ENCODE results near the gene TAPBPL.

Gene TAPBPL, protein sequence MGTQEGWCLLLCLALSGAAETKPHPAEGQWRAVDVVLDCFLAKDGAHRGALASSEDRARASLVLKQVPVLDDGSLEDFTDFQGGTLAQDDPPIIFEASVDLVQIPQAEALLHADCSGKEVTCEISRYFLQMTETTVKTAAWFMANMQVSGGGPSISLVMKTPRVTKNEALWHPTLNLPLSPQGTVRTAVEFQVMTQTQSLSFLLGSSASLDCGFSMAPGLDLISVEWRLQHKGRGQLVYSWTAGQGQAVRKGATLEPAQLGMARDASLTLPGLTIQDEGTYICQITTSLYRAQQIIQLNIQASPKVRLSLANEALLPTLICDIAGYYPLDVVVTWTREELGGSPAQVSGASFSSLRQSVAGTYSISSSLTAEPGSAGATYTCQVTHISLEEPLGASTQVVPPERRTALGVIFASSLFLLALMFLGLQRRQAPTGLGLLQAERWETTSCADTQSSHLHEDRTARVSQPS

DNA sequence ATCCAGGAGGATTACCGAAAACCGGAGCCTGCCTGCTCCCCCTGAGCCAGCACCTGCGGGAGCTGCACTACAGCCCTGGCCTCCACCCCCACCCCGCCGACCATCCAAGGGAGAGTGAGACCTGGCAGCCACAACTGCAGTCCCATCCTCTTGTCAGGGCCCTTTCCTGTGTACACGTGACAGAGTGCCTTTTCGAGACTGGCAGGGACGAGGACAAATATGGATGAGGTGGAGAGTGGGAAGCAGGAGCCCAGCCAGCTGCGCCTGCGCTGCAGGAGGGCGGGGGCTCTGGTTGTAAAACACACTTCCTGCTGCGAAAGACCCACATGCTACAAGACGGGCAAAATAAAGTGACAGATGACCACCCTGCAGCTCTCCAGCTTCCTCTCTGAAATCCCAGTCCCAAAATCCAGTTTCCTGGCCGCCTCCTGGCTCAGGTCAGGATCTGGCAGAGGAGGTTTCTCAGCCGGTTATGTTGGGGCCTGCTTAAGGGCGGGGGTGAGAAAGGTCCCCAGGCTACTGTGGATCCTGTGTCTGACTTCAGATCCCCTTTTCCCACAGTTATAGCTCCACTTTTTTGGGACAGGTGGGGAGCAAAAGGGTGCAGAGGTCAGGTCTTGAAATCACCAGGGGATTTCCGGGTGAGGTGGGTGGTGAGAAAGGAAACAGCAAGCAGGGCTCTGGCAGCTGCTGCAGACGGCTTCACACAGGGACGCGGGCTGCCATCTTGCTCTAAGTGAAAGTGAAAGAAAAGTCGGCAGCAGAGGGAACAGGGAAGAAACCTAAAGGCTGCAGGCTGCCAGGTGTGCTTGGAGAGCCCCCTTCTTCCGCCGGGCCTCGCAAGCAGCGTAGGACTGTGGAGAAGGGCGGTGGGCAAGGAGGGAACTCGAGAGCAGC is at the start of gene TAPBPL:
Gene TAPBPL (plus strand): TSS at position 695 of the 897 bp plus-strand sequence. CDS start 207 bp downstream, outside the sequence.
- peaks cover 37% of the 10 kb centered on the region for H3K4me1 ChIP-seq (ENCODE audit: control insufficient read depth, insufficient read depth, low read length)
- H3K27ac ChIP-seq (ENCODE audit: low read length), result peak within 1 kb of the TSS; percentile 98
- peak within 1 kb of the TSS; percentile 88 to 96 for H3K4me3 ChIP-seq (ENCODE audit: low read length in 2 of 2)
- peaks cover 10 to 12% of the 10 kb centered on the region in 2 donors for H3K36me3 ChIP-seq (ENCODE audit: control insufficient read depth in 2 of 2, insufficient read depth in 2 of 2, low read length in 2 of 2)
- no peaks in the 10 kb centered on the region for H3K9me3 ChIP-seq (ENCODE audit: control insufficient read depth in 2 of 2, low read length in 2 of 2)
- H3K9ac ChIP-seq (ENCODE audit: low read length in 2 of 2), result peak within 1 kb of the TSS; percentile 93 to 94
- no peaks in the 10 kb centered on the region for H3K27me3 ChIP-seq (ENCODE audit: control insufficient read depth in 1 of 2, insufficient read depth in 2 of 2, low read length in 2 of 2)

DNA sequence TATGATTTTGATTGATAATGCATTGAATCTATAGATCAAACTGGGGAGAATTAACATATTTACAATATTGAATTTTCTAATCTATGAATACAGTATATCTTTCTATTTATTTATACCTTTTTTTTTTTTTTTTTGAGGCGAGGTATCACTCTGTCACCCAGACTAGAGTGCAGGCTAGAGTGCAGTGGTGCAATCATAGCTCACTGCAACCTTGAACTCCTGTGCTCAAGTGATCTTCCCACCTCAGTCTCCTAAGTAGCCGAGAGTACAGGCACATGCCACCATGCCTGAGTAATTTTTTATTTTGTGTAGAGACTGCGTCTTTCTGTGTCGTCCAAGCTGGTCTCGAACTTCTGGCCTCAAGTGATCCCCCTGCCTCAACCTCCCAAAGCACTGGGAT is 47.5 kb upstream of the TAPBPL start:
- no peaks in the 10 kb centered on the region for H3K4me1 ChIP-seq (ENCODE audit: control insufficient read depth, insufficient read depth, low read length)
- H3K9ac ChIP-seq (ENCODE audit: low read length in 2 of 2), result no peak overlapping the region
- no peak overlapping the region for H3K27ac ChIP-seq (ENCODE audit: low read length)
- H3K36me3 ChIP-seq (ENCODE audit: control insufficient read depth in 2 of 2, insufficient read depth in 2 of 2, low read length in 2 of 2), result no peaks in the 10 kb centered on the region
- H3K9me3 ChIP-seq (ENCODE audit: control insufficient read depth in 2 of 2, low read length in 2 of 2), result no peaks in the 10 kb centered on the region
- H3K4me3 ChIP-seq (ENCODE audit: low read length in 2 of 2), result no peak overlapping the region
- no peaks in the 10 kb centered on the region for H3K27me3 ChIP-seq (ENCODE audit: control insufficient read depth in 1 of 2, insufficient read depth in 2 of 2, low read length in 2 of 2)

DNA sequence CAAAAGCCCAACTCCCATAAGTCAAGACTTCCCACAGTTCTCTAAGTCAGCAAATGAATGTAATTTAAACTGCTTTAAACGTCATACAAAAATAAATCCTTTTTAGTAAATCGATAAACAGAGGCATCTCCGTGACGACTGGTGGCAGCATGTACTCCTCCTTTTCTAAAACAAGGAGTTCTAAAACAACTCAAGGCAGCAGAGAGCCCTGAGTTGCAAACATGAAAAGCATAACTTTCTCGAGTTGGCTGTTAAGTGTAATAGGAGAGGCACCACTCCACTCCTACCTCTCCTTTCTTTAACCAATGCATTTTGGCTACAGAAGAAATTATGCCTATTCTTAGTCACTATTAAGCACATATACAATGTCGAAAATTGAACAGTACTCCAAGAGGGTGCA is 45.9 kb upstream of the TAPBPL start:
- H3K9ac ChIP-seq (ENCODE audit: low read length in 2 of 2), result no peak overlapping the region
- H3K9me3 ChIP-seq (ENCODE audit: control insufficient read depth in 2 of 2, low read length in 2 of 2), result no peaks in the 10 kb centered on the region
- H3K36me3 ChIP-seq (ENCODE audit: control insufficient read depth in 2 of 2, insufficient read depth in 2 of 2, low read length in 2 of 2), result no peaks in the 10 kb centered on the region
- no peaks in the 10 kb centered on the region for H3K4me1 ChIP-seq (ENCODE audit: control insufficient read depth, insufficient read depth, low read length)
- no peak overlapping the region for H3K4me3 ChIP-seq (ENCODE audit: low read length in 2 of 2)
- H3K27ac ChIP-seq (ENCODE audit: low read length), result no peak overlapping the region
- no peaks in the 10 kb centered on the region for H3K27me3 ChIP-seq (ENCODE audit: control insufficient read depth in 1 of 2, insufficient read depth in 2 of 2, low read length in 2 of 2)

DNA sequence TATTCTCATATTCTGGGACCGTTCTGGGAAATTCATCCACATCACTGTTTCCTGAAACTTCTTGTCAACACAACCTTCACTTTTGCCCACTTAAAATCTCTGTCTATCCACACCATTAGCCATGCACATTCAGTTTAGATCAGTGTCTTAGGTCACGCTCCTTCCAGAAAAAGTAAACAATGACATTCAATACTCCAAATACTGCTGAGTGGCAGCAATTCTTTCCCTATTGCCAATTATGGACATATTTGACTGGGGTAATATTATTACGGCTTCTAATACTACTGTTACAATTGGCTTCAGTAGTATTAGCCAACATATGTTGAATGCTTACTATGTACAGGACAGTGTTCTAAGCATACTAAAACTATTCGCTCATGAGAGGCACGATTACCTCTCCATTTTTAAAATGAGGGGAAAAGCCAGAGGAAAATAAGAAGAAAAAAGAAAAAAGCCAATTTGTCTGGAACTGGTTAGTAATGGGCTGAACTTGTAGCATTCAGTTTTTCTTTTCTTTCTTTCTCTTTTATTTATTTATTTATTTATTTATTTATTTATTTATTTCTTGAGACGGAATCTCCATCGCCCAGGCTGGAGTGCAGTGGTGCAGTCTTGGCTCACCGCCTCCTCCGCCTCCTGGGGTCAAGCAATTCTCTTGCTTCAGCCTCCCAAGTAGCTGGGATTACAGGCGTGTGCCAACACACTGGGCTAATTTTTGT is 44.4 kb upstream of the TAPBPL start:
- Histone ChIP-seq H3K4me1 (ENCODE audit: control insufficient read depth, insufficient read depth, low read length) (no peaks in the 10 kb centered on the region), H3K36me3 (ENCODE audit: control insufficient read depth in 2 of 2, insufficient read depth in 2 of 2, low read length in 2 of 2) (no peaks in the 10 kb centered on the region), H3K27ac (ENCODE audit: low read length) (no peak overlapping the region), H3K27me3 (ENCODE audit: control insufficient read depth in 1 of 2, insufficient read depth in 2 of 2, low read length in 2 of 2) (no peaks in the 10 kb centered on the region), H3K9me3 (ENCODE audit: control insufficient read depth in 2 of 2, low read length in 2 of 2) (no peaks in the 10 kb centered on the region), H3K9ac (ENCODE audit: low read length in 2 of 2) (no peak overlapping the region), H3K4me3 (ENCODE audit: low read length in 2 of 2) (no peak overlapping the region)

DNA sequence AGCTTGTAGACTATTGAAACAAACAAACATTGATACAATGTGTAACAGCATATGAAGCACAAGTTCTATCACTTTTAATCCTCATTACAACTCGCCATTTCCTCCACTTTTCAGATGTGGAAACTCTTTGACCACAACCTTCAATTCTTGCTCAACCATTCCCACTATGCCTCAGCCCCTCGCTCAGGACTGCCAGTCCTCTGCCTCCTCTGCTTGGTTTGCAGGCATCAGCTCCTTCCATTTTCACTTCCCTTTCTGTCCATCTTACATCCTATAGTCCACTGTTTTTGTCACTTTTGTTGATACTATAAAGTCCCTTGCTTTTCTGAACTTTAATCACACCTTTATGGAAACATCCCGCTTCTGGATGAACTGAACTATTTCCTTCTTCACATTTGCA is 35.2 kb upstream of the TAPBPL start:
- no peak overlapping the region for H3K4me3 ChIP-seq (ENCODE audit: low read length in 2 of 2)
- no peaks in the 10 kb centered on the region for H3K27me3 ChIP-seq (ENCODE audit: control insufficient read depth in 1 of 2, insufficient read depth in 2 of 2, low read length in 2 of 2)
- no peak overlapping the region for H3K9ac ChIP-seq (ENCODE audit: low read length in 2 of 2)
- no peak overlapping the region for H3K27ac ChIP-seq (ENCODE audit: low read length)
- peaks cover 5% of the 10 kb centered on the region for H3K4me1 ChIP-seq (ENCODE audit: control insufficient read depth, insufficient read depth, low read length)
- peaks cover 0 to 5% of the 10 kb centered on the region in 2 donors for H3K36me3 ChIP-seq (ENCODE audit: control insufficient read depth in 2 of 2, insufficient read depth in 2 of 2, low read length in 2 of 2)
- H3K9me3 ChIP-seq (ENCODE audit: control insufficient read depth in 2 of 2, low read length in 2 of 2), result no peaks in the 10 kb centered on the region

DNA sequence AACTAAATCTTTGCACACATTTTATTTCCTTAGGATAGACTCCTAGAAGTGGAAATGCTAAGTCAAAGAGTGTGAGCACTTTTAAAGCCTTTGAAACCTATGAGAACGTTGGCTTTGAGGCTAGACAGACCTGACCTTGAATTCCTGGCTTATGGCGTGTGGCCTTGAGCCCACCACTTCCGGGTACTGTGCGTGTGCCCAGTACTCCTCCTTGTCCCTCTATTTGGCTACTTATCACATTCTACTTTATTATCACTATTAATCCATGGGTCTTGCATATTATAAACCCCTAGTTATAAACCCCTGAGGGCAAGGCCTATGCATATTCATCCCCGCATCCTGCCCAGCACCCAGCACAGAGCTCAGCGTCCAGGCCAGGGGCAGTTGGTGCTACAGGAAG is 33.0 kb upstream of the TAPBPL start:
- H3K27ac ChIP-seq (ENCODE audit: low read length), result no peak overlapping the region
- H3K36me3 ChIP-seq (ENCODE audit: control insufficient read depth in 2 of 2, insufficient read depth in 2 of 2, low read length in 2 of 2), result peaks cover 0 to 5% of the 10 kb centered on the region in 2 donors
- H3K9ac ChIP-seq (ENCODE audit: low read length in 2 of 2), result no peak overlapping the region
- H3K4me3 ChIP-seq (ENCODE audit: low read length in 2 of 2), result no peak overlapping the region
- H3K4me1 ChIP-seq (ENCODE audit: control insufficient read depth, insufficient read depth, low read length), result peaks cover 10% of the 10 kb centered on the region
- H3K27me3 ChIP-seq (ENCODE audit: control insufficient read depth in 1 of 2, insufficient read depth in 2 of 2, low read length in 2 of 2), result no peaks in the 10 kb centered on the region
- H3K9me3 ChIP-seq (ENCODE audit: control insufficient read depth in 2 of 2, low read length in 2 of 2), result no peaks in the 10 kb centered on the region

DNA sequence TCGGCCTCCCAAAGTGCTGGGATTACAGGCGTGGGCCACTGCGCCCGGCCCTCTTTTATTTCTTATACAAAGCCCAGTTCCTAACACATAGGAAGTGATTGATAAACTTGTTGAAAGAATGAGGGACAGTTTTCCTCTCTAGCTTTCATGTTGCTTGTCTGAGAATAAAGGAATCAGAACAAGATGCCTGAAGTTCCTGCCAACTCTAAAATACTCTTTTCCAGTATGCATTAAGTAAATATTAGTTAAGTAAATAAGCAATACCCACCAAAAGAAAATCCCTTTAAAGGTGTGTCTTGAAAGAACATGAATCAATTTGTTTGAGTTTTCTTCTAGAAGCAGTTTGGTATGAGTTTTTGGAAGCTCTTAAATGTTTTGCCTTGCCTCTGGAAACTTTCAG is 31.5 kb upstream of the TAPBPL start:
- Histone ChIP-seq H3K27ac (ENCODE audit: low read length) (no peak overlapping the region), H3K9me3 (ENCODE audit: control insufficient read depth in 2 of 2, low read length in 2 of 2) (no peaks in the 10 kb centered on the region), H3K4me1 (ENCODE audit: control insufficient read depth, insufficient read depth, low read length) (peaks cover 13% of the 10 kb centered on the region), H3K4me3 (ENCODE audit: low read length in 2 of 2) (no peak overlapping the region), H3K9ac (ENCODE audit: low read length in 2 of 2) (no peak overlapping the region), H3K36me3 (ENCODE audit: control insufficient read depth in 2 of 2, insufficient read depth in 2 of 2, low read length in 2 of 2) (no peaks in the 10 kb centered on the region), H3K27me3 (ENCODE audit: control insufficient read depth in 1 of 2, insufficient read depth in 2 of 2, low read length in 2 of 2) (no peaks in the 10 kb centered on the region)

DNA sequence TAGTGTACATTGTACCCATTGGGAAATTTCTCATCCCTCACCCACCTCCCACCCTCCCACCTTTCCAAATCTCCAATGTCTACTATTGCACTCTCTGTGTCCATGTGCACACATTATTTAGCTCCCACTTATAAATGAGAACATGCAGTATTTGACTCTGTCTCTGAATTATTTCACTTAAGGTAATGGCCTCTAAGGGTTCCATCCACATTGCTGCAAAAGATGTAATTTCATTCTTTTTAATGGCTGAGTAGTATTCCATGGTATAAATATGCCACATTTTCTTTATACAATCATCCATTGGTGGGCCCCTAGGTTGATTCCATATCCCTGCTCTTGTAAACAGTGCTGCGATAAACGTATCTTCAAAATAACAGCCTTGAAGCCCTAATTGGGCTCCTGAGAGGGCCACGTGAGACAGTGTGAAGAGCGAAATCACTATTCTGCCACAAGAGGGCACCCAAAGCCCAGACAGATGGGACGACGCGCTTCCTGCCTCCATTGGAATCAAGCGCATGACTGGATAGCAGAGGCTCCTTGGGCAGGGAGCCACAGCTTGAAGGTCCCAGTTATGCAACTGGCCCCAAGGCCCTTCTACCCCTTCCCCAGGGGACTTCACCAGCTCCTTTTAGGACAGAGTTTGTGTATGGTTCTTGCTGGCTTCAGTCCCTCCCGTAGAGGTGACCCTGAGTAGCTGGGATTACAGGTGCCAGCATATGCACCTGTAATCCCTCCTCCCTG is 28.4 kb upstream of the TAPBPL start:
- no peaks in the 10 kb centered on the region for H3K9me3 ChIP-seq (ENCODE audit: control insufficient read depth in 2 of 2, low read length in 2 of 2)
- H3K36me3 ChIP-seq (ENCODE audit: control insufficient read depth in 2 of 2, insufficient read depth in 2 of 2, low read length in 2 of 2), result no peaks in the 10 kb centered on the region
- peak overlapping the region; percentile 9 to 47 for H3K4me3 ChIP-seq (ENCODE audit: low read length in 2 of 2)
- peak overlapping the region; percentile 13 to 47 for H3K9ac ChIP-seq (ENCODE audit: low read length in 2 of 2)
- H3K27ac ChIP-seq (ENCODE audit: low read length), result no peak overlapping the region
- peaks cover 13% of the 10 kb centered on the region for H3K4me1 ChIP-seq (ENCODE audit: control insufficient read depth, insufficient read depth, low read length)
- no peaks in the 10 kb centered on the region for H3K27me3 ChIP-seq (ENCODE audit: control insufficient read depth in 1 of 2, insufficient read depth in 2 of 2, low read length in 2 of 2)

DNA sequence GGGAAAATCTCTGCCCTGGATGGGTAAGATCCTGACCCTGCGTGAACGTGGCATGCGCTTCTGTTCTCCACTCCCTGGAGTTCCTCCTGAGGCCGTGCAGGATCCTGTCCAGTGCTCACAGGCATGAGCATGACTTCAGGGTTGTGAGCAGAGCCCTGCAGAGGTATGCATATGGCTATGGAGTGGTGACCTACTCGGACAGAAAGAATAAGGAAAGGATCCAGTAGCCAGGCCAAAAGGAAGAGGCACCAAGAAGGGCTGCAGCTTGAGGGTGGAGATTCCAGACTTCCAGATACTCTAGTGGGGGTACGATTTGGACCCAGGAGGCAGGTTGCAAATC is 27.9 kb upstream of the TAPBPL start:
- no peaks in the 10 kb centered on the region for H3K36me3 ChIP-seq (ENCODE audit: control insufficient read depth in 2 of 2, insufficient read depth in 2 of 2, low read length in 2 of 2)
- H3K9me3 ChIP-seq (ENCODE audit: control insufficient read depth in 2 of 2, low read length in 2 of 2), result no peaks in the 10 kb centered on the region
- H3K4me1 ChIP-seq (ENCODE audit: control insufficient read depth, insufficient read depth, low read length), result peaks cover 13% of the 10 kb centered on the region
- no peaks in the 10 kb centered on the region for H3K27me3 ChIP-seq (ENCODE audit: control insufficient read depth in 1 of 2, insufficient read depth in 2 of 2, low read length in 2 of 2)
- peak overlapping the region; percentile 13 to 47 for H3K9ac ChIP-seq (ENCODE audit: low read length in 2 of 2)
- H3K27ac ChIP-seq (ENCODE audit: low read length), result no peak overlapping the region
- H3K4me3 ChIP-seq (ENCODE audit: low read length in 2 of 2), result peak overlapping the region; percentile 9 to 47

DNA sequence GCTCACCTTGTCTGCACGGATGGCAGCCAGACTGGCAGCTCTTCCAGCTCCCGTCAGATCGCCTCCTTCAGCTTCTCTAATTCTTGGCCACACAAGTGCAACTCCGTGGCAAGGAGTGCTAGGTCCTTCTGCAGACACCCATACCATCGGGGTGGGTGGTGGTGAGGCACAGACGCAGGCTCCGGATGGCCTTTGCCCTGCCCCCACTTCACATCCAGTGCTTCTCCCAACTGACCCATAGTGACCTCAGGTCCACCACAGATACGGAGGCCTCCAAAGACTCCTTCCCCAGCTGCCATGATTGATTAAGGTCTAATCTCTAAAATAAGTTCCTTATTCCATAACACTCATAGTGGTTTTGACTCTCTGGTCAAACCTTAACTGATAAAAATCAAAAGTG is 27.0 kb upstream of the TAPBPL start:
- Histone ChIP-seq H3K4me3 (ENCODE audit: low read length in 2 of 2) (no peak overlapping the region), H3K27ac (ENCODE audit: low read length) (no peak overlapping the region), H3K36me3 (ENCODE audit: control insufficient read depth in 2 of 2, insufficient read depth in 2 of 2, low read length in 2 of 2) (no peaks in the 10 kb centered on the region), H3K9me3 (ENCODE audit: control insufficient read depth in 2 of 2, low read length in 2 of 2) (no peaks in the 10 kb centered on the region), H3K27me3 (ENCODE audit: control insufficient read depth in 1 of 2, insufficient read depth in 2 of 2, low read length in 2 of 2) (no peaks in the 10 kb centered on the region), H3K9ac (ENCODE audit: low read length in 2 of 2) (no peak overlapping the region), H3K4me1 (ENCODE audit: control insufficient read depth, insufficient read depth, low read length) (peaks cover 9% of the 10 kb centered on the region)

All from stomach smooth muscle (tissue), 2 donors.